HCT116 (cell line): ENCODE data around the gene CAMK1D. TPM values are rescaled to one million over a fixed set of nuclear protein-coding genes. Genes with fewer than 3 reads are reported as not detected.
A peak's percentile ranks its signal among the peaks of the same experiment; 100 is the strongest.

Experiments
- ATAC-seq: fragments of 200-7000 bp; cut with Tn5 transposase; 2 replicates; pipeline ENCODE4 v1.9.1; 2020; ENCODE audit warnings: mild to moderate bottlenecking, moderate library complexity
- BruUV-seq: library from RNA; stranded (reverse); fragments of 400-500 nt; replicated peaks from 2 replicates; lab custom pipeline; 2021; lab: Mats Ljungman, UMichigan
- CTCF ChIA-PET: fragments of 300-600 bp; sonication (Branson Sonifier 250); formaldehyde crosslinking; loops from one replicate; lab custom pipeline; 2021; ENCODE audit warnings: antibody characterized with exemption; lab: Charles Lee
- POLR2A ChIA-PET: fragments of 300-600, 350-600 bp; sonication (Branson Sonifier 250); formaldehyde crosslinking; loops from one replicate; lab custom pipeline; 2021; ENCODE audit warnings: antibody characterized with exemption; lab: Charles Lee
- RAD21 ChIA-PET, 2 experiments: fragments of 300-600 bp; sonication (Branson Sonifier 250); formaldehyde crosslinking; loops; one replicate each; lab custom pipeline; 2023; ENCODE audit warnings: low total read pairs in 2 of 2; ENCODE audit not compliant: uncharacterized antibody in 2 of 2, unreplicated experiment in 2 of 2, low non-redundant PET in 1 of 2; lab: Charles Lee
- DNase-seq: peaks from one replicate; pipeline ENCODE4 v3.0.0-alpha.2; 2010; ENCODE audit warnings: low read depth, low spot score
- H2AFZ ChIP-seq: fragments of 200-600 bp; shearing (Covaris generic), sonication (generic); 2 replicates; pipeline ENCODE4 v1.6.1; 2017; ENCODE audit warnings: low read depth, mixed run types, mixed read lengths, antibody characterized with exemption, low read length; ENCODE audit not compliant: poor library complexity, severe bottlenecking
- H3K27ac ChIP-seq: 2 replicates; pipeline ENCODE4 v1.5.1; 2012; ENCODE audit warnings: low read depth, low read length
- H3K27me3 ChIP-seq: fragments of 200-600 bp; sonication (generic); 2 replicates; pipeline ENCODE4 v1.6.1; 2016; ENCODE audit warnings: mixed run types, low read length, mixed read lengths; ENCODE audit not compliant: insufficient read depth
- H3K36me3 ChIP-seq, 2 experiments: fragments of 200-500 bp in 1 of 2; fragments of 200-600 bp in 1 of 2; sonication (Bioruptor generic) in 1 of 2; sonication (generic) in 1 of 2; 2 replicates each; pipeline versions ENCODE4 v1.5.1 to v1.6.1; 2014 to 2016; ENCODE audit warnings: low read length in 2 of 2, inconsistent platforms in 1 of 2, mixed read lengths in 1 of 2, mixed run types in 1 of 2; ENCODE audit not compliant: insufficient read depth in 2 of 2, control insufficient read depth in 1 of 2
- H3K4me1 ChIP-seq, 2 experiments: fragments of 200-600 bp in 1 of 2; sonication (generic) in 1 of 2; 2 replicates each; pipeline versions ENCODE4 v1.5.1 to v1.6.1; 2012 to 2017; ENCODE audit warnings: low read length in 2 of 2, inconsistent platforms in 1 of 2, mild to moderate bottlenecking in 1 of 2, mixed read lengths in 1 of 2, mixed run types in 1 of 2, moderate library complexity in 1 of 2; ENCODE audit not compliant: insufficient read depth in 2 of 2, control insufficient read depth in 1 of 2
- H3K4me2 ChIP-seq: fragments of 200-600 bp; sonication (generic); 2 replicates; pipeline ENCODE4 v1.6.1; 2017; ENCODE audit warnings: mixed run types, low read length, mixed read lengths
- H3K4me3 ChIP-seq, 2 experiments: fragments of 200-600 bp in 1 of 2; sonication (generic) in 1 of 2; replicated peaks in 1 of 2; 2 replicates each; pipeline ENCODE4 v1.5.1; 2011 to 2016; ENCODE audit warnings: low read length in 2 of 2, control low read depth in 1 of 2, low read depth in 1 of 2, mild to moderate bottlenecking in 1 of 2, mixed read lengths in 1 of 2, mixed run types in 1 of 2
- H3K79me2 ChIP-seq: fragments of 200-600 bp; sonication (generic); 2 replicates; pipeline ENCODE4 v1.6.1; 2017; ENCODE audit warnings: mild to moderate bottlenecking, mixed run types, low read length, moderate library complexity, mixed read lengths; ENCODE audit not compliant: insufficient read depth
- H3K9ac ChIP-seq: fragments of 200-600 bp; sonication (generic); 2 replicates; pipeline ENCODE4 v1.6.1; 2016; ENCODE audit warnings: low read length, mixed read lengths
- H3K9me2 ChIP-seq: fragments of 200-600 bp; sonication (generic), shearing (Covaris generic); 2 replicates; pipeline ENCODE4 v1.6.1; 2017; ENCODE audit warnings: mixed run types, mild to moderate bottlenecking, moderate library complexity; ENCODE audit not compliant: insufficient read depth
- H3K9me3 ChIP-seq, 2 experiments: fragments of 200-500 bp in 1 of 2; fragments of 200-600 bp in 1 of 2; sonication (Bioruptor generic) in 1 of 2; sonication (generic) in 1 of 2; 2 replicates each; pipeline ENCODE4 v1.6.1; 2014 to 2017; ENCODE audit warnings: low read length in 2 of 2, mixed read lengths in 2 of 2, inconsistent platforms in 1 of 2, low read depth in 1 of 2, mild to moderate bottlenecking in 1 of 2, mixed run types in 1 of 2, moderate library complexity in 1 of 2; ENCODE audit not compliant: control insufficient read depth in 1 of 2, insufficient read depth in 1 of 2
- H4K20me1 ChIP-seq: fragments of 200-600 bp; sonication (generic), shearing (Covaris generic); 2 replicates; pipeline ENCODE4 v1.6.1; 2017; ENCODE audit warnings: mixed run types, mild to moderate bottlenecking, moderate library complexity; ENCODE audit not compliant: insufficient read depth
- CEBPB ChIP-seq: IDR thresholded peaks from 2 replicates; pipeline ENCODE4 v1.6.1; 2012; ENCODE audit warnings: low read depth
- ELF1 ChIP-seq: IDR thresholded peaks from 2 replicates; pipeline ENCODE4 v1.6.1; 2012; ENCODE audit warnings: low read depth, borderline replicate concordance
- EZH2phosphoT487 ChIP-seq: fragments of 200-600 bp; IDR thresholded peaks from 2 replicates; pipeline ENCODE4 v1.6.1; 2018; ENCODE audit warnings: antibody characterized with exemption, borderline replicate concordance
- FOSL1 ChIP-seq: IDR thresholded peaks from 2 replicates; pipeline ENCODE4 v1.6.1; 2012; ENCODE audit warnings: low read depth
- MAX ChIP-seq: IDR thresholded peaks from 2 replicates; pipeline ENCODE4 v1.6.1; 2012
- POLR2AphosphoS5 ChIP-seq: IDR thresholded peaks from 2 replicates; pipeline ENCODE4 v1.6.1; 2011; ENCODE audit warnings: mild to moderate bottlenecking, low read depth, low read length, moderate library complexity
- SP1 ChIP-seq: IDR thresholded peaks from 2 replicates; pipeline ENCODE4 v1.6.1; 2012; ENCODE audit warnings: low read depth
- ZFX ChIP-seq: fragments of 450-650 bp; IDR thresholded peaks from 2 replicates; pipeline ENCODE4 v1.6.1; 2017
- intact Hi-C: fragments of 100-400 bp; cut with micrococcal nuclease; formaldehyde crosslinking; loops from 2 replicates; pipeline ENCODE4 v1.10.0; 2022
- total RNA-seq: library from RNA; stranded (reverse); gene quantifications from one replicate; pipeline ENCODE4 v1.2.1, GENCODE V29; 2021; ENCODE audit not compliant: unreplicated experiment

CAMK1D gene
- total RNA-seq, 1 experiment from 2014 or later = 9.6 TPM

GRCh38 chr10:12719365-12719764, 370.0 kb downstream of the CAMK1D start:
- no peaks in the 10 kb centered on the region for H4K20me1 ChIP-seq
- H3K4me2 ChIP-seq = peak overlapping the region; percentile 61; the same call in 1 of the 2 replicates
- no peak overlapping the region for H2AFZ ChIP-seq
- no TSS peak for BruUV-seq
- ATAC-seq (no peak), DNase-seq (no peak)
- H3K9me2 ChIP-seq = no peaks in the 10 kb centered on the region
- H3K4me1 ChIP-seq = peaks cover 24 to 27% of the 10 kb centered on the region in 2 experiments
- no peak overlapping the region for H3K4me3 ChIP-seq
- CTCF ChIA-PET = interaction anchor here (0.7 kb wide), 1 partner anchor 380 kb away, joined by 4 read pairs; no protein-coding TSS in a partner anchor
- POLR2A ChIA-PET = interaction anchor here (2.6 kb wide), 1 partner anchor 10 kb away, joined by 13 read pairs; no protein-coding TSS in a partner anchor
- H3K36me3 ChIP-seq = no peaks in the 10 kb centered on the region
- intact Hi-C loops = loop anchor here (10.0 kb wide), 1 partner anchor 925 kb away; no protein-coding TSS in a partner anchor
- TF ChIP-seq ELF1 (no peak), CEBPB (peak; percentile 84), EZH2phosphoT487 (no peak), MAX (no peak), SP1 (peak; percentile 28; the same call in 1 of the 2 replicates), FOSL1 (0 out of 2 replicates have a peak, but pooled peaks have one; percentile 15), ZFX (no peak), POLR2AphosphoS5 (no peak)
- H3K9me3 ChIP-seq = no peaks in the 10 kb centered on the region
- RAD21 ChIA-PET = interaction anchor here (0.6 kb wide), 2 partner anchors 355 to 397 kb away, joined by 3 to 5 read pairs; no protein-coding TSS in a partner anchor
- H3K27me3 ChIP-seq = peaks cover 6% of the 10 kb centered on the region; the same call in 1 of the 2 replicates
- H3K9ac ChIP-seq = no peak overlapping the region
- no peaks in the 10 kb centered on the region for H3K79me2 ChIP-seq
- no peak overlapping the region for H3K27ac ChIP-seq
